Measurements from ENCODE around the gene FGFR3. TPM values are rescaled to one million over a fixed set of nuclear protein-coding genes. Genes with fewer than 3 reads are reported as not detected.

The FGFR3 gene
- total RNA-seq, 1 donor from 2014 or later = 6.4 TPM

DNA sequence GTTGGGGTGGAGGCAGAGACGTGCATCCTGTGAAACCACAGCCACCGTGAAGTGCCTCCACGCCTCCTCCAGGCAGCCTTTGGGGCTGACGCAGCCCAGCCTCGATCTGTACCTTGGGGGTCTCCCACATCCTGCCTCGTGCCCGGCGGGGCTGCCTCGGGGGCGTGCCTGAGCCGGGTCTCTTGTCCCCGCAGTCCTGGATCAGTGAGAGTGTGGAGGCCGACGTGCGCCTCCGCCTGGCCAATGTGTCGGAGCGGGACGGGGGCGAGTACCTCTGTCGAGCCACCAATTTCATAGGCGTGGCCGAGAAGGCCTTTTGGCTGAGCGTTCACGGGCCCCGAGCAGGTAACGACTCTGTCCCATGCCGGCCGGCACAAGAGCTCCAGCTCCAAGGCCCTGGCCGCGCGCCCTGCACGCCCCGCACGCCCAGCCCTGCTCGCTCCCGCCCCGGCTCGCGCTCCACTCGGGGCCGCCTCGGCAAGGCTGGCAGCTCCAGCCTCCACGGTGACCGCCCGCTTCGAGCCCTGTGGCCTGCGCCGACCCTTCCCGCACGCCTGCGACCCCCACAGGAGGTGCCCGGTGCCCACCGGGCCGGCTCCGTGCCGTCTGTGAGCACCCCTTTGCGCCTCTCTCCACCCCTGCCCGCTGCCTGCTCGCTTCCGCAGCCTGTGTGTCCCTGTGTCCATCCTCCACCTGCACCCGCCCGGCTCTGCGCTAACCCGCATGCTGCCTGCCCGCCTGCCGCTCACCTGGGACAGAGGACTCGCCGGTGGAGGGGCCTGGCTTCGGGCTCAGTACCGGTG lies 9.8 kb downstream of the FGFR3 start:
- TF ChIP-seq, protein P1, sequence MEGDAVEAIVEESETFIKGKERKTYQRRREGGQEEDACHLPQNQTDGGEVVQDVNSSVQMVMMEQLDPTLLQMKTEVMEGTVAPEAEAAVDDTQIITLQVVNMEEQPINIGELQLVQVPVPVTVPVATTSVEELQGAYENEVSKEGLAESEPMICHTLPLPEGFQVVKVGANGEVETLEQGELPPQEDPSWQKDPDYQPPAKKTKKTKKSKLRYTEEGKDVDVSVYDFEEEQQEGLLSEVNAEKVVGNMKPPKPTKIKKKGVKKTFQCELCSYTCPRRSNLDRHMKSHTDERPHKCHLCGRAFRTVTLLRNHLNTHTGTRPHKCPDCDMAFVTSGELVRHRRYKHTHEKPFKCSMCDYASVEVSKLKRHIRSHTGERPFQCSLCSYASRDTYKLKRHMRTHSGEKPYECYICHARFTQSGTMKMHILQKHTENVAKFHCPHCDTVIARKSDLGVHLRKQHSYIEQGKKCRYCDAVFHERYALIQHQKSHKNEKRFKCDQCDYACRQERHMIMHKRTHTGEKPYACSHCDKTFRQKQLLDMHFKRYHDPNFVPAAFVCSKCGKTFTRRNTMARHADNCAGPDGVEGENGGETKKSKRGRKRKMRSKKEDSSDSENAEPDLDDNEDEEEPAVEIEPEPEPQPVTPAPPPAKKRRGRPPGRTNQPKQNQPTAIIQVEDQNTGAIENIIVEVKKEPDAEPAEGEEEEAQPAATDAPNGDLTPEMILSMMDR (IDR thresholded peaks at IDR 0.05) = no peak

DNA sequence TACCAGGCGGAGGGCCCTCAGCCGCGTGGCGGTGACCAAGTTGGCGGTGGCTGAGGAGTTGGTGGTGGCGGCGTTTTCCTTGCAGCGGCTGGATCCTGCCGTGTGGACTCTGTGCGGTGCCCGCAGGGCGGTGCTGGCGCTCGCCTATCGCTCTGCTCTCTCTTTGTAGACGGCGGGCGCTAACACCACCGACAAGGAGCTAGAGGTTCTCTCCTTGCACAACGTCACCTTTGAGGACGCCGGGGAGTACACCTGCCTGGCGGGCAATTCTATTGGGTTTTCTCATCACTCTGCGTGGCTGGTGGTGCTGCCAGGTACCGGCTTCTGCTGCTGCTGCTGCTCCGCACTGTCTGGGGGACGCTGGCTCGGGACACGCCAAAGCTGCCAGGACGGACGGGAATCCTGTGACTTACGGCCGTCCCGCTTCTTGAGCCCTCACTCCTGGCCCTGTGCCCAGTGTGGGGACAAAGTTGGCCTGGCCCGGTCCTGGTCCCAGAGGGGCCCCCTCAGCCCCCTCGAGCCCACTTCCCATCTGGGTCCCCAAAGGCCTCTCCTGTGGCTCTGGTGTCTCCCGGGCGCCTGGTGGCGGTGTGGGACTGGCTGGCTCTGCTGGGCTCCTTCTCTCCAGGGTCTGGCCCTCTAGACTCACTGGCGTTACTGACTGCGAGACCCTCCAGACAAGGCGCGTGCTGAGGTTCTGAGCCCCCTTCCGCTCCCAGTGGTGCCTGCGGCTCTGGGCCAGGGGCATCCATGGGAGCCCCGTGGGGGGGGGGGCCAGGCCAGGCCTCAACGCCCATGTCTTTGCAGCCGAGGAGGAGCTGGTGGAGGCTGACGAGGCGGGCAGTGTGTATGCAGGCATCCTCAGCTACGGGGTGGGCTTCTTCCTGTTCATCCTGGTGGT lies 10.7 kb downstream of the FGFR3 start:
- TF ChIP-seq, protein P1 (IDR thresholded peaks at IDR 0.05) = no peak
- no peak overlapping the region for H3K4me3 Mint-ChIP-seq (ENCODE audit: unreplicated experiment)
- DNase-seq (ENCODE audit: extremely low spot score, unreplicated experiment) = no peak
- no peak overlapping the region for H3K27ac Mint-ChIP-seq (ENCODE audit: unreplicated experiment)
- no peaks in the 10 kb centered on the region for H3K36me3 Mint-ChIP-seq (ENCODE audit: unreplicated experiment)
- H3K27me3 Mint-ChIP-seq (ENCODE audit: unreplicated experiment) = no peaks in the 10 kb centered on the region
- no peaks in the 10 kb centered on the region for H3K4me1 Mint-ChIP-seq (ENCODE audit: unreplicated experiment)
- H3K9me3 Mint-ChIP-seq (ENCODE audit: unreplicated experiment) = no peaks in the 10 kb centered on the region

More for the DNA sequence above, 9.8 kb downstream of the FGFR3 start:
- no peaks in the 10 kb centered on the region for H3K27me3 Mint-ChIP-seq (ENCODE audit: unreplicated experiment)
- no peak overlapping the region for H3K4me3 Mint-ChIP-seq (ENCODE audit: unreplicated experiment)
- no peaks in the 10 kb centered on the region for H3K36me3 Mint-ChIP-seq (ENCODE audit: unreplicated experiment)
- H3K9me3 Mint-ChIP-seq (ENCODE audit: unreplicated experiment) = no peaks in the 10 kb centered on the region
- H3K27ac Mint-ChIP-seq (ENCODE audit: unreplicated experiment) = no peak overlapping the region
- no peaks in the 10 kb centered on the region for H3K4me1 Mint-ChIP-seq (ENCODE audit: unreplicated experiment)
- no peak for DNase-seq (ENCODE audit: extremely low spot score, unreplicated experiment)

DNA sequence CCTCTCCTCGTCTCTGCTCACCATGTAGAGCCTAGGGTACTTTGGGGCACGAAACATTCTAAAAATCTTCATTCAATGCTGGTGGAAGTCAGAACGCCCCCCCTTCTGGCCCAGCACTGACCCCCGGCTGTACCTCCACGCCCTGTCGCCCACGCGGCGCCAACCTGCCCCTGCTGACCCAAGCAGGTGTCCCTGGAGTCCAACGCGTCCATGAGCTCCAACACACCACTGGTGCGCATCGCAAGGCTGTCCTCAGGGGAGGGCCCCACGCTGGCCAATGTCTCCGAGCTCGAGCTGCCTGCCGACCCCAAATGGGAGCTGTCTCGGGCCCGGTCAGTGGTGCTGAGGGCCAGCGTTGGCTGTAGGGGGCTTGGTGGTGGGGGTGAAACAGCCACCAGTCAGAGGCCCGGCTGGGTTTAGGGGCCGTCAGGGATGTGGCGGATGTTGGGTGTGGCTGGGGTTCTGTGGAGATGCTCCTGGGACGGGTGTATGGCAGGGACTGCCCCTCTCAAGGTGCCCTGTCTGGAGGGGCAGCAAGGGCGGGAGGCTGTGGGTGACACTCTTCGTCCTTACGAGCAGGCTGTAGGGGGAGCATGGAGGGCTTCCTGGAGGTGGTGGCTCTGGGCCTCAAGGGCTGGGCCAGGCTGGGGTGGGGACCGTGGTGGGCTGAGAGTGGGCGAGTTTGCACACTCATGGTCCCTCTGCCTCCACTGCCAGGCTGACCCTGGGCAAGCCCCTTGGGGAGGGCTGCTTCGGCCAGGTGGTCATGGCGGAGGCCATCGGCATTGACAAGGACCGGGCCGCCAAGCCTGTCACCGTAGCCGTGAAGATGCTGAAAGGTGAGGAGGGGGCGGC lies 11.8 kb downstream of the FGFR3 start:
- no peaks in the 10 kb centered on the region for H3K9me3 Mint-ChIP-seq (ENCODE audit: unreplicated experiment)
- no peak overlapping the region for H3K27ac Mint-ChIP-seq (ENCODE audit: unreplicated experiment)
- no peaks in the 10 kb centered on the region for H3K4me1 Mint-ChIP-seq (ENCODE audit: unreplicated experiment)
- no peak for DNase-seq (ENCODE audit: extremely low spot score, unreplicated experiment)
- no peaks in the 10 kb centered on the region for H3K27me3 Mint-ChIP-seq (ENCODE audit: unreplicated experiment)
- no peaks in the 10 kb centered on the region for H3K36me3 Mint-ChIP-seq (ENCODE audit: unreplicated experiment)
- H3K4me3 Mint-ChIP-seq (ENCODE audit: unreplicated experiment) = no peak overlapping the region
- TF ChIP-seq, protein P1 (IDR thresholded peaks at IDR 0.05) = no peak

DNA sequence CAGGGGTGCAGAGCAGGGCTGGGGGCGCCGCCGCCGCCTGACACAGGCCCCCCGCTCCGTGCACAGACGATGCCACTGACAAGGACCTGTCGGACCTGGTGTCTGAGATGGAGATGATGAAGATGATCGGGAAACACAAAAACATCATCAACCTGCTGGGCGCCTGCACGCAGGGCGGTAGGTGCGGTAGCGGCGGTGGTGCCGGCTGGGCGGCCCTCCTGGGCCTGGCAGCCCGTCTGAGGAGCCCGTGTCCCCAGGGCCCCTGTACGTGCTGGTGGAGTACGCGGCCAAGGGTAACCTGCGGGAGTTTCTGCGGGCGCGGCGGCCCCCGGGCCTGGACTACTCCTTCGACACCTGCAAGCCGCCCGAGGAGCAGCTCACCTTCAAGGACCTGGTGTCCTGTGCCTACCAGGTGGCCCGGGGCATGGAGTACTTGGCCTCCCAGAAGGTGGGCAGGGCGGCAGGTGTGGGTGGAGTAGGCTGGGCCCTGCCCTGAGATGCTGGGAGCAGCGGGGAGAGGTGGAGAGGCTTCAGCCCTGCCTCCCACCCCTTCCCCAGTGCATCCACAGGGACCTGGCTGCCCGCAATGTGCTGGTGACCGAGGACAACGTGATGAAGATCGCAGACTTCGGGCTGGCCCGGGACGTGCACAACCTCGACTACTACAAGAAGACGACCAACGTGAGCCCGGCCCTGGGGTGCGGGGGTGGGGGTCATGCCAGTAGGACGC lies 12.6 kb downstream of the FGFR3 start:
- TF ChIP-seq, protein P1 (IDR thresholded peaks at IDR 0.05) = no peak
- DNase-seq (ENCODE audit: extremely low spot score, unreplicated experiment) = no peak
- no peak overlapping the region for H3K4me3 Mint-ChIP-seq (ENCODE audit: unreplicated experiment)
- H3K9me3 Mint-ChIP-seq (ENCODE audit: unreplicated experiment) = no peaks in the 10 kb centered on the region
- H3K27ac Mint-ChIP-seq (ENCODE audit: unreplicated experiment) = no peak overlapping the region
- H3K27me3 Mint-ChIP-seq (ENCODE audit: unreplicated experiment) = no peaks in the 10 kb centered on the region
- no peaks in the 10 kb centered on the region for H3K4me1 Mint-ChIP-seq (ENCODE audit: unreplicated experiment)
- no peaks in the 10 kb centered on the region for H3K36me3 Mint-ChIP-seq (ENCODE audit: unreplicated experiment)
